ENCODE data around the gene SSMEM1. TPM values are rescaled to one million over a fixed set of nuclear protein-coding genes. Genes with fewer than 3 reads are reported as not detected.
A peak's percentile ranks its signal among the peaks of the same experiment; 100 is the strongest.
"Not testable (repeated sequence)": the region's sequence is repeated elsewhere in the genome, so short reads cannot be mapped to it uniquely, and the experiment has no call there.

The SSMEM1 gene
- total RNA-seq, 1 donor from 2014 or later, result not detected

DNA sequence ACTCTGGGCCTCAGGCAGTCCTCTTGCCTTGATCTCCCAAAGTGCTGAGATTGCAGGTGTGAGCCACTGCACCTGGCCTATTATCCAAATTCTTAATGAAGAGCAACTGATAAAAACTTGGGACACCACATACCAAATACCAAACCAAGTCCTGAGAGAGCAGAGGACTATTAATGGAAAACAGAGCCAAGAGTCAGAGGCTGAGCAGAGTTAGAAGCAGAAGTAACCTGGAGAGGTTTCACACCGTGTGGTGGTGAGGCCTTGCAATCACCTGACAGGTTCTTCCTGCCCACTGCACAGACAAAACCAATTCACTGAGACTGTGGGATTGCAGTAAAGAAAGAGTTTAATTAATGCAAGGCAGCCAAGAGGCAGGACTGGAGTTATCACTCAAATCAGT lies 16.0 kb downstream of the SSMEM1 start:
- FAIRE-seq (no peak), DNase-seq (ENCODE audit: low read depth) (no peak)
- TF ChIP-seq, protein P1, sequence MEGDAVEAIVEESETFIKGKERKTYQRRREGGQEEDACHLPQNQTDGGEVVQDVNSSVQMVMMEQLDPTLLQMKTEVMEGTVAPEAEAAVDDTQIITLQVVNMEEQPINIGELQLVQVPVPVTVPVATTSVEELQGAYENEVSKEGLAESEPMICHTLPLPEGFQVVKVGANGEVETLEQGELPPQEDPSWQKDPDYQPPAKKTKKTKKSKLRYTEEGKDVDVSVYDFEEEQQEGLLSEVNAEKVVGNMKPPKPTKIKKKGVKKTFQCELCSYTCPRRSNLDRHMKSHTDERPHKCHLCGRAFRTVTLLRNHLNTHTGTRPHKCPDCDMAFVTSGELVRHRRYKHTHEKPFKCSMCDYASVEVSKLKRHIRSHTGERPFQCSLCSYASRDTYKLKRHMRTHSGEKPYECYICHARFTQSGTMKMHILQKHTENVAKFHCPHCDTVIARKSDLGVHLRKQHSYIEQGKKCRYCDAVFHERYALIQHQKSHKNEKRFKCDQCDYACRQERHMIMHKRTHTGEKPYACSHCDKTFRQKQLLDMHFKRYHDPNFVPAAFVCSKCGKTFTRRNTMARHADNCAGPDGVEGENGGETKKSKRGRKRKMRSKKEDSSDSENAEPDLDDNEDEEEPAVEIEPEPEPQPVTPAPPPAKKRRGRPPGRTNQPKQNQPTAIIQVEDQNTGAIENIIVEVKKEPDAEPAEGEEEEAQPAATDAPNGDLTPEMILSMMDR (IDR thresholded peaks at IDR 0.05; ENCODE audit: insufficient read depth, low read length, severe bottlenecking), result no peak
- H3K36me3 ChIP-seq (ENCODE audit: control insufficient read depth, insufficient read depth, low read length), result no peaks in the 10 kb centered on the region
- no peaks in the 10 kb centered on the region for H3K27me3 ChIP-seq (ENCODE audit: control insufficient read depth, insufficient read depth, low read length)
- H3K4me3 ChIP-seq (ENCODE audit: low read depth, low read length), result no peak overlapping the region

DNA sequence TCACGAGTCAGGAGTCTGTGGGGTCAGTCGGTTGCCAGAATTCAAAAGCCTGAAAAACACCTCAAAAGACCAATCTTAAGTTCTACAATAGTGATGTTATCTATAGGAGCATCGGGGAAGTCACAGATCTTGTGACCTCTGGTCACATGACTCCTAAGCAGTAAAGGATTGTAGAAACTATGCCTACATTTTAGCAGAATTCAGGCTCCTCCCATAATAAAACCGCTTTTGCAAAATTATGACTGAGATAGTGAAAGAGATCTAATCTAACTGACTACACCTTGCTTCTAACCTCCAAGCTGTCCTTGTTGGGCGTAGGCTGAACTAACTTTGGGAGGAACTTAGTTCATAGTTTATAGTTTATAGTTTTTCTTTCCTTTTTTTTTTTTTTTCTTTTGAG lies 16.6 kb downstream of the SSMEM1 start:
- FAIRE-seq, result no peak

DNA sequence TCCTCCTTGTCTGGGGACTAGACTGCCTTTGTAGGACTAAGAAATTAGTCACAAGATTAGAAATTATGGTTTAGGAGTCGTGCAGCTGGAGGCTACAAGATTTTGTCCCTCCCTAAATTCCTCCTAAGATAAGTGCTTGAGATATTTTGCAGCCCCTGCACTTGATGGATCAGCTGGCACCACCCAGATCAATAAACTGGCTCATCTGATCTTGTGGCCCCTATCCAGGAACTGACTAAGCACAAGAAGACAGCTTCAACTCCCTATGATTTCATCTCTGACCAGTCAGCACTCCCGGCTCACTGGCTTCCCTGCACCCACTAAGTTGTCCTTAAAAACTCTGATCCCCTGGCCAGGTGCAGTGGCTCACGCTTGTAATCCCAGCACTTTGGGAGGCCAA lies 17.3 kb downstream of the SSMEM1 start:
- not testable (repeated sequence) for H3K4me3 ChIP-seq (ENCODE audit: low read depth, low read length); H3K36me3 ChIP-seq (ENCODE audit: control insufficient read depth, insufficient read depth, low read length); FAIRE-seq; H3K27me3 ChIP-seq (ENCODE audit: control insufficient read depth, insufficient read depth, low read length)
- DNase-seq (ENCODE audit: low read depth), result peak; percentile 38

More for the DNA sequence above, 16.6 kb downstream of the SSMEM1 start:
- no peaks in the 10 kb centered on the region for H3K27me3 ChIP-seq (ENCODE audit: control insufficient read depth, insufficient read depth, low read length)
- no peak for DNase-seq (ENCODE audit: low read depth)
- TF ChIP-seq, protein P1 (IDR thresholded peaks at IDR 0.05; ENCODE audit: insufficient read depth, low read length, severe bottlenecking), result no peak
- H3K4me3 ChIP-seq (ENCODE audit: low read depth, low read length), result no peak overlapping the region
- no peaks in the 10 kb centered on the region for H3K36me3 ChIP-seq (ENCODE audit: control insufficient read depth, insufficient read depth, low read length)

DNA sequence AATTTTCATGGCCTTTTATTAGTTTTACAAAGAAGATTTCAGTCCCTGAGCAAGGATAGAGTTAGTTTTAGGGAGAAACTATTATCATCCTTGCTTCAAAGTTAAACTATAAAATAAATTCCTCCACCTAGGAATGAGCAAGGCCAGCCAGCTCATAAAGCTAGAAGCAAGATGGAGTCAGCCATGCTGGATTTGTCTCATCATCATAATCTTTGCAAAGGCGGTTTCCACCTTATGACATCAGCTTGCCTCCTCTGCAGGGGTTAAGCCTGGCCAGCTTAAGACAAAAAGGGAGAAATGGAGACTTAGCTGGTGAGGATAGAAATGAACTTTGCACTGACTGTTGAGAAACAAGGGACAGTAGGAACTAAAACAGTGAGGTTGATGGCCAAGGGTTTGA lies 18.7 kb downstream of the SSMEM1 start:
- no peaks in the 10 kb centered on the region for H3K36me3 ChIP-seq (ENCODE audit: control insufficient read depth, insufficient read depth, low read length)
- no peaks in the 10 kb centered on the region for H3K27me3 ChIP-seq (ENCODE audit: control insufficient read depth, insufficient read depth, low read length)
- TF ChIP-seq, protein P1 (IDR thresholded peaks at IDR 0.05; ENCODE audit: insufficient read depth, low read length, severe bottlenecking), result no peak
- FAIRE-seq, result no peak
- no peak for DNase-seq (ENCODE audit: low read depth)
- H3K4me3 ChIP-seq (ENCODE audit: low read depth, low read length), result no peak overlapping the region

DNA sequence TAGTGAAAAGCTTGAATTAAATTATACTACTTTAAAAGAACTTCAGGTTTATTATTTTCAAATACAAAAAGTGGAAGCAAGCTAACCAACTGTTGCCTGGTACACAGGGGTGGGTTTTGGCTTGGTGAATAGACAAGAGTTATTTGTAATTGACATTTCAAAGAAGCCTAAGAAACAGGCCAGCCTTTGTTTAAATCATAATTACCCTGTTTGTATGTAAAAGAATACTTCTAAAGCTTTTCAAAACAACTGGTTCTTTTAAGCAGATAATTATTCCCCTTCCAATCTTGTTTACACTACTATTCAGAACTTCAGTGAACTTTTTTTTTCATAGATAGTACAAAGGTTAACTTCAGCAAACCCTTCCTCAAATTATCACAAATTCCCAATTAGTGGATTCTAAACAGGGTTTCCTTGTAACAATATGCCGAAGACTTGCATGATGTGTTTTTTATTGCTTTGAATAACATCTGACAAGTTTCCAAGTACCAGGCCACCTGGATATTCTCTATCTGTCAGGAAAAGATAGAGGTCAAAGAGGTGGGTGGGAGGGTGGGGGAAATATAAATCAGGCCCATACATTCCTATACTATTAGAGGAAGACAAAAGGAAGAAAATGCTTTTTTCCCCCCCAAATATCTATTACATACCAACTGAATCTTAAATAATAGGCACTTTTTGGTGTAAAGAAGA lies 20.4 kb downstream of the SSMEM1 start:
- Histone ChIP-seq H3K36me3 (ENCODE audit: control insufficient read depth, insufficient read depth, low read length) (no peaks in the 10 kb centered on the region), H3K4me3 (ENCODE audit: low read depth, low read length) (no peak overlapping the region), H3K27me3 (ENCODE audit: control insufficient read depth, insufficient read depth, low read length) (no peaks in the 10 kb centered on the region)
- FAIRE-seq, result no peak
- TF ChIP-seq, protein P1 (IDR thresholded peaks at IDR 0.05; ENCODE audit: insufficient read depth, low read length, severe bottlenecking), result no peak
- DNase-seq (ENCODE audit: low read depth), result no peak

DNA sequence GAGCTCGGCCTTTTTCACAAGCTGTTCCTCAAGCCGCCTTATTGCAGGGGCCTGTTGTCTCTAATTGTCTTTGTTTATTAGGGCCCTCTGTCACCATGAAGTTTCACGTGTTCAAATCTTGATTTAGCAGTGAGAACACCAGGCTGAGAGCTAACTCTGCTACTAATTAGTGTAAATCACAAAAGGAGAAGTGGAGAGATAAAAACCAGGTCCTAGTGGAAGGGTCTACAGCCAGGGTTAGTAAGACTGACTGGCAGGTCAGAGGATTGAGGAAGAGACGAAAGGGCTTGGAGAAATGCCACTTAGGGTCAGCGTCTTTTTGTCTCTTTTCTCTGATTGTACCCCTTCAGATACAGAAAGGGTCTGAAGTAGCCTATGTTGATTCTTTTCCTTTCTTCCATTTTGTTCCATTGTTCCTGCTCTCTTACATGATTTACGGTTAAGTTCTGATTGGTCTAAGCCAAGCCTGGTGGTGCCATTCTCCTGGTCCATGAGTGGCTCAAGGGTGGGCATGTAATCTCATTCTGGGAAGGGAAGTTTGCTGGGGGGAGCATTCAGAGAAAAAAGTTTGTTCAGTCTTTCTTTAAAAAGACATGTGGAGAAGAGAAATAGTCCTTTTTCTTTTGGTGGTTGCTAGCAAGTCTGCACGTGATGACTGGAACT lies 21.3 kb downstream of the SSMEM1 start:
- no peak overlapping the region for H3K4me3 ChIP-seq (ENCODE audit: low read depth, low read length)
- TF ChIP-seq, protein P1 (IDR thresholded peaks at IDR 0.05; ENCODE audit: insufficient read depth, low read length, severe bottlenecking), result no peak
- H3K36me3 ChIP-seq (ENCODE audit: control insufficient read depth, insufficient read depth, low read length), result no peaks in the 10 kb centered on the region
- FAIRE-seq, result no peak
- DNase-seq (ENCODE audit: low read depth), result no peak
- H3K27me3 ChIP-seq (ENCODE audit: control insufficient read depth, insufficient read depth, low read length), result no peaks in the 10 kb centered on the region

DNA sequence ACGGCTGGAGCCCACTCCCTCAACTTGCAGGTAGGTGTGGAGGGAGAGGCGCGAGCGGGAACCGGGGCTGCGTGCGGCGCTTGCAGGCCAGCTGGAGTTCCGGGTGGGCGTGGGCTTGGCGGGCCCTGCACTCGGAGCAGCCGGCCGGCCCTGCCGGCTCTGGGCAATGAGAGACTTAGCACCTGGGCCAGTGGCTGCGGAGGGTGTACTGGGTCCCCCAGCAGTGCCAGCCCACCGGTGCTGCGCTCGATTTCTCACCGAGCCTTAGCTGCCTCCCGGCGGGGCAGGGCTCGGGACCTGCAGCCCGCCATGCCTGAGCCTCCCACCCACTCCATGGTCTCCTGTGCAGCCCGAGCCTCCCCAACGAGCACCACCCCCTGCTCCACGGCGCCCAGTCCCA lies 22.3 kb downstream of the SSMEM1 start:
- not testable (repeated sequence) for H3K4me3 ChIP-seq (ENCODE audit: low read depth, low read length); H3K27me3 ChIP-seq (ENCODE audit: control insufficient read depth, insufficient read depth, low read length); FAIRE-seq; DNase-seq (ENCODE audit: low read depth); H3K36me3 ChIP-seq (ENCODE audit: control insufficient read depth, insufficient read depth, low read length)
